MM.1S (cell line): ENCODE measurements around the gene MEG3.
A peak's percentile ranks its signal among the peaks of the same experiment; 100 is the strongest.

Experiments used
- DNase-seq: peaks from one replicate; pipeline ENCODE4 v3.0.0-alpha.2; 2015
- H2AFZ ChIP-seq: fragments of 300-600 bp; sonication (generic); 2 replicates; pipeline ENCODE4 v1.6.0; 2016; ENCODE audit warnings: antibody characterized with exemption, low read length
- H3F3A ChIP-seq: fragments of 300-600 bp; sonication (generic); 2 replicates; pipeline ENCODE4 v1.6.1; 2016; ENCODE audit warnings: mild to moderate bottlenecking, antibody characterized with exemption, low read length, moderate library complexity, mixed read lengths; ENCODE audit not compliant: insufficient read depth
- H3K27ac ChIP-seq: fragments of 300-600 bp; sonication (generic); 2 replicates; pipeline ENCODE4 v1.5.1; 2016; ENCODE audit warnings: mild to moderate bottlenecking, low read length
- H3K27me3 ChIP-seq: fragments of 300-600 bp; sonication (generic); replicated peaks from 2 replicates; pipeline ENCODE4 v1.6.0; 2016; ENCODE audit warnings: low read length; ENCODE audit not compliant: insufficient read depth
- H3K36me3 ChIP-seq: fragments of 300-600 bp; sonication (generic); replicated peaks from 2 replicates; pipeline ENCODE4 v1.6.1; 2016; ENCODE audit warnings: mild to moderate bottlenecking, low read length, mixed read lengths; ENCODE audit not compliant: insufficient read depth
- H3K4me1 ChIP-seq: fragments of 300-600 bp; sonication (generic); 2 replicates; pipeline ENCODE4 v1.6.1; 2016; ENCODE audit warnings: low read length, mixed read lengths
- H3K4me2 ChIP-seq: fragments of 300-600 bp; sonication (generic); 2 replicates; pipeline ENCODE4 v1.6.0; 2016; ENCODE audit warnings: low read depth, low read length
- H3K4me3 ChIP-seq: fragments of 300-600 bp; sonication (generic); 2 replicates; pipeline ENCODE4 v1.5.1; 2016; ENCODE audit warnings: low read length, mixed read lengths
- H3K79me2 ChIP-seq: fragments of 300-600 bp; sonication (generic); 2 replicates; pipeline ENCODE4 v1.6.1; 2016; ENCODE audit warnings: mixed run types, low read length, mixed read lengths
- H3K9ac ChIP-seq: fragments of 300-600 bp; sonication (generic); 2 replicates; pipeline ENCODE4 v1.6.1; 2016; ENCODE audit warnings: low read length, mixed read lengths
- H3K9me2 ChIP-seq: fragments of 300-600 bp; sonication (generic); replicated peaks from 2 replicates; pipeline ENCODE4 v1.6.1; 2016; ENCODE audit warnings: mild to moderate bottlenecking, low read length, mixed read lengths; ENCODE audit not compliant: insufficient read depth
- H3K9me3 ChIP-seq: fragments of 300-600 bp; sonication (generic); replicated peaks from 2 replicates; pipeline ENCODE4 v1.6.1; 2016; ENCODE audit warnings: mild to moderate bottlenecking, low read length, mixed read lengths; ENCODE audit not compliant: insufficient read depth
- H4K20me1 ChIP-seq: fragments of 300-600 bp; sonication (generic); 2 replicates; pipeline ENCODE4 v1.6.1; 2016; ENCODE audit warnings: mild to moderate bottlenecking, low read length, moderate library complexity, mixed read lengths; ENCODE audit not compliant: insufficient read depth
- CTCF ChIP-seq: fragments of 300-600 bp; sonication (generic); IDR thresholded peaks from 2 replicates; pipeline ENCODE4 v1.5.1; 2016; ENCODE audit warnings: antibody characterized with exemption, low read length, mixed read lengths
- EZH2 ChIP-seq: fragments of 300-600 bp; sonication (generic); optimal IDR thresholded peaks from 2 replicates; pipeline ENCODE3; 2017; ENCODE audit warnings: low read depth, mild to moderate bottlenecking, antibody characterized with exemption, low read length, mixed read lengths
- EZH2phosphoT487 ChIP-seq: fragments of 300-600 bp; sonication (generic); IDR thresholded peaks from 2 replicates; pipeline ENCODE4 v1.6.1; 2018; ENCODE audit warnings: antibody characterized with exemption, low read length

Gene MEG3

GRCh38 chr14:100904307-100905087, 78.6 kb downstream of the MEG3 start:
- no peak for TF ChIP-seq CTCF
- no peak for TF ChIP-seq EZH2
- no peak for TF ChIP-seq EZH2phosphoT487
- H3K9me2 ChIP-seq, result no peaks in the 10 kb centered on the region
- no peaks in the 10 kb centered on the region for H3K79me2 ChIP-seq
- no peak overlapping the region for H2AFZ ChIP-seq
- no peaks in the 10 kb centered on the region for H3F3A ChIP-seq
- H4K20me1 ChIP-seq, result no peaks in the 10 kb centered on the region
- no peaks in the 10 kb centered on the region for H3K9me3 ChIP-seq
- H3K4me1 ChIP-seq, result no peaks in the 10 kb centered on the region
- H3K4me3 ChIP-seq, result no peak overlapping the region
- no peak overlapping the region for H3K27ac ChIP-seq
- peaks cover 28% of the 10 kb centered on the region for H3K27me3 ChIP-seq
- H3K36me3 ChIP-seq, result no peaks in the 10 kb centered on the region
- no peak overlapping the region for H3K4me2 ChIP-seq
- no peak for DNase-seq
- H3K9ac ChIP-seq, result no peak overlapping the region

GRCh38 chr14:100905166-100905565, 79.2 kb downstream of the MEG3 start:
- H3K9me3 ChIP-seq, result no peaks in the 10 kb centered on the region
- H4K20me1 ChIP-seq, result no peaks in the 10 kb centered on the region
- H3K9me2 ChIP-seq, result no peaks in the 10 kb centered on the region
- H3K4me1 ChIP-seq, result no peaks in the 10 kb centered on the region
- no peak overlapping the region for H3K27ac ChIP-seq
- H3K4me2 ChIP-seq, result no peak overlapping the region
- no peak for DNase-seq
- no peak overlapping the region for H2AFZ ChIP-seq
- H3K36me3 ChIP-seq, result no peaks in the 10 kb centered on the region
- no peaks in the 10 kb centered on the region for H3K79me2 ChIP-seq
- peaks cover 21% of the 10 kb centered on the region for H3K27me3 ChIP-seq
- H3K4me3 ChIP-seq, result no peak overlapping the region
- H3F3A ChIP-seq, result no peaks in the 10 kb centered on the region
- no peak overlapping the region for H3K9ac ChIP-seq
- TF ChIP-seq EZH2phosphoT487 (no peak), CTCF (no peak), EZH2 (no peak)

DNA sequence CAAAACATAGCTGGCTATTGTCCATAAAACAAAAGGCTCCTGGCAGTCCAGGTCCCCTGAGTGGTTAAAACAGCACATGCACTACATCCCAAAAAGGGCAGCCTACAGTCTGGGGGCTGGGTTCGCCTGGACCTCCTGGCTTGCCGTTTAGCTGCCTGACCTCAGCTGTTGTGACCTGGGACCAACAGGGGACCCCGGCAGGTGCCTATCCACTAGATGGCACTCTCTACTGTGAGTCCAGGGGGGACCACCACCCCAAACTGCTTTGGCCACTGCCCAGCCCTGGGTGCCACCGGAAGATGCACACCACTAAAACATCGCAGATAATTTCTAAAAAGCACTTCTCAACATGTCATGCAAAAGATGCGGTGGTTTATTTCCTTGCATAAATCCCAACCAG, 80.5 kb downstream of the MEG3 start:
- no peak overlapping the region for H3K9ac ChIP-seq
- TF ChIP-seq EZH2, result no peak
- TF ChIP-seq CTCF, result 0 out of 2 replicates have a peak, but pooled peaks have one; percentile 6
- no peak for TF ChIP-seq EZH2phosphoT487
- DNase-seq, result no peak
- H3K27me3 ChIP-seq, result peaks cover 9% of the 10 kb centered on the region
- H3F3A ChIP-seq, result no peaks in the 10 kb centered on the region
- H3K4me2 ChIP-seq, result no peak overlapping the region
- no peaks in the 10 kb centered on the region for H3K36me3 ChIP-seq
- H4K20me1 ChIP-seq, result no peaks in the 10 kb centered on the region
- no peaks in the 10 kb centered on the region for H3K9me2 ChIP-seq
- H3K9me3 ChIP-seq, result no peaks in the 10 kb centered on the region
- no peak overlapping the region for H2AFZ ChIP-seq
- no peaks in the 10 kb centered on the region for H3K79me2 ChIP-seq
- H3K4me3 ChIP-seq, result no peak overlapping the region
- no peaks in the 10 kb centered on the region for H3K4me1 ChIP-seq
- H3K27ac ChIP-seq, result no peak overlapping the region
